ENCODE measurements around the gene EEF2K.

The EEF2K gene

DNA sequence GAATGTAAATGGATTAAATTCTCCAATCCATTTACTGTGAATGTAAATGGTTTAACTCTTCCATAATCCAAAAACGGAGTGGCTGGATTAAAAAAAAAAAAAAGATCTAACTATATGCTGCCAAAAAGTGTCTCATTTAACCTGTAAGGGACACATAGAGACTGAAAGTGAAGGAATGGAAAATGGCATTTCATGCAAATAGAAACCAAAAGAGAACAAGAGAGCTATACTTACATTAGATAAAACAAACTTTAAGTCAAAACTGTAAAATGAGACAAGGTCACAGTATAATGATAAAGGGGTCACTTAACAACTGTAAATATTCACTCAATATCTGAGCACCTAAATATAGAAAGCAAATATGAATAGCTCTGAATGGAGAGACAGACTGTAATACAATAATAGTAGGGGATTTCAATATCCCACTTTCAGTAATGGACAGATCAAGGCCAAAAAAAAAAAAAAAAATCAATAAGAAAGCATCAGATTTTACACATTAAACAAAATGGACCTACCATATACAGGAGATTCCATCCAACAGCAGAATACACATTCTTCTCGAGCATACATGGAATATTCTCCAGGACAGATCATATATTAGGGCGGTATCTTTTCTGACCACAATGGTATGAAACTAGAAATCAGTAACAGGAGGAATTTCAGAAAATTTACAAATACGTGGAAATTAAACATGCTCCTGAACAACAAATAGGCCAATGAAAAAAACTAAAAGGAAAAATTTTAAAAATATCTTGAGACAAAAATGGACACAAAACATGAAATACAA lies 132.0 kb downstream of the EEF2K start:
- FAIRE-seq, result no peak

Data from islet of Langerhans (tissue), 1 donor.